Dedifferentiated amniotic fluid mesenchymal stem cell (primary cell): Measurements from ENCODE around the gene LYPD5.
"Not testable (repeated sequence)": the region's sequence is repeated elsewhere in the genome, so short reads cannot be mapped to it uniquely, and the experiment has no call there.

ENCODE experiments used
- DNase-seq: peaks from one replicate; pipeline ENCODE4 v3.0.0-alpha.2; 2016; ENCODE audit errors: extremely low spot score

Gene LYPD5

GRCh38 chr19:43778651-43779050, 23.6 kb downstream of the LYPD5 start:
- DNase-seq, result no peak

- DNase-seq, result no peak
Observed at GRCh38 chr19:43777163-43777695, 25.0 kb downstream of the LYPD5 start.

GRCh38 chr19:43776286-43776685, 26.0 kb downstream of the LYPD5 start:
- no peak for DNase-seq

GRCh38 chr19:43775299-43775890, 26.9 kb downstream of the LYPD5 start:
- DNase-seq, result no peak

GRCh38 chr19:43774940-43775258, 27.3 kb downstream of the LYPD5 start:
- not testable (repeated sequence) for DNase-seq

GRCh38 chr19:43774103-43774939, 27.9 kb downstream of the LYPD5 start:
- DNase-seq, result no peak

- DNase-seq, result no peak
Observed at GRCh38 chr19:43773725-43774102, 28.5 kb downstream of the LYPD5 start.

- no peak for DNase-seq
Observed at GRCh38 chr19:43769256-43769655, 33.0 kb downstream of the LYPD5 start.

GRCh38 chr19:43768273-43769050, 33.8 kb downstream of the LYPD5 start:
- no peak for DNase-seq

- no peak for DNase-seq
Observed at GRCh38 chr19:43767818-43768217, 34.4 kb downstream of the LYPD5 start.

GRCh38 chr19:43767316-43767715, 34.9 kb downstream of the LYPD5 start:
- no peak for DNase-seq

GRCh38 chr19:43766755-43767043, 35.5 kb downstream of the LYPD5 start:
- DNase-seq, result no peak

GRCh38 chr19:43765109-43765876, 37.0 kb downstream of the LYPD5 start:
- DNase-seq, result peak; percentile 88

- DNase-seq, result not testable (repeated sequence)
Observed at GRCh38 chr19:43764684-43765083, 37.6 kb downstream of the LYPD5 start.

- peak; percentile 42 for DNase-seq
Observed at GRCh38 chr19:43763473-43763939, 38.7 kb downstream of the LYPD5 start.

- DNase-seq, result no peak
Observed at GRCh38 chr19:43762814-43763213, 39.4 kb downstream of the LYPD5 start.

GRCh38 chr19:43760941-43761340, 41.3 kb downstream of the LYPD5 start:
- DNase-seq, result no peak

- peak; percentile 38 for DNase-seq
Observed at GRCh38 chr19:43759515-43759914, 42.7 kb downstream of the LYPD5 start.

- DNase-seq, result peak; percentile 29
Observed at GRCh38 chr19:43755256-43755801, 46.9 kb downstream of the LYPD5 start.

- DNase-seq, result peak; percentile 97
Observed at GRCh38 chr19:43754503-43755255, 47.6 kb downstream of the LYPD5 start, which contains the start of gene SMG9. SMG9 (minus strand) TSS chr19:43754962; CDS start chr19:43750741, 4,221 bp downstream.

- DNase-seq, result peak; percentile 30
Observed at GRCh38 chr19:43754253-43754502, 48.1 kb downstream of the LYPD5 start.
